ENCODE measurements around the gene SHH.

DNA sequence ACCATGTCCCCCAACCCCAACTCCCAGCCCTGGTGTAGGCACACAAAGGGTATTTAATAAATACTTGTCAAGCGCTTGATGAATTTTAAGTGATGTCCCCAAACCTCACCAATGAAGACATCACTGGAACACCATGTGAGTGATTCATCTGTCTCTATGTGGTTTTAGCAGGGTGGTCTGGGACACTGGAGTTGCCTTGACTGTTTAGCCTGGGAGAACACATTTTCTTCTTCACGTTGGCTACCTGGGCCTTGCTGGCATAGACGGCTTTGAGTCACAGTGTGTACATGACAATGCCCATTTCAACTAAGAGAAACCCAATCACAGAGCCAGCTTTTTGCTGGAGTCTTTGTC is 24.8 kb upstream of the SHH start:
- TF ChIP-seq POLR2AphosphoS5 (IDR thresholded peaks at IDR 0.05; ENCODE audit: low read depth, low read length) (no peak), TAF1 (IDR thresholded peaks at IDR 0.05; ENCODE audit: low read depth, low read length) (no peak), POLR2A (IDR thresholded peaks at IDR 0.05; ENCODE audit: low read depth, low read length) (no peak), PAX5 (IDR thresholded peaks at IDR 0.05; ENCODE audit: insufficient read depth, low read length, severe bottlenecking) (no peak), SPI1 (IDR thresholded peaks at IDR 0.05; ENCODE audit: low read depth, low read length) (no peak), POU2F2 (IDR thresholded peaks at IDR 0.05; ENCODE audit: low read depth, low read length) (no peak)

Data from GM12891 (cell line).